SK-N-SH (cell line): ENCODE data around the gene RHOH.

Experiments used
- CTCF ChIP-seq: fragments of 200-600 bp; sonication (generic); IDR thresholded peaks from 2 replicates; pipeline ENCODE4 v1.6.1; 2017; ENCODE audit warnings: antibody characterized with exemption, mild to moderate bottlenecking, moderate library complexity
- EZH2phosphoT487 ChIP-seq: fragments of 200-600 bp; sonication (generic); IDR thresholded peaks from 2 replicates; pipeline ENCODE4 v1.6.1; 2017; ENCODE audit warnings: low read depth, mixed run types, mild to moderate bottlenecking, antibody characterized with exemption, moderate library complexity, borderline replicate concordance
- GATA2 ChIP-seq: sonication (generic); formaldehyde crosslinking; IDR thresholded peaks from 2 replicates; pipeline ENCODE4 v1.5.0; 2020; ENCODE audit warnings: mild to moderate bottlenecking, missing genetic modification reagents
- POLR2AphosphoS5 ChIP-seq: IDR thresholded peaks from 2 replicates; pipeline ENCODE4 v1.6.1; 2012; ENCODE audit warnings: low read depth, low read length
- RFX5 ChIP-seq: IDR thresholded peaks from 2 replicates; pipeline ENCODE4 v1.6.1; 2012; ENCODE audit warnings: mild to moderate bottlenecking, improper control_type of control experiment, low read length
- SMC3 ChIP-seq: IDR thresholded peaks from 2 replicates; pipeline ENCODE4 v1.6.1; 2012; ENCODE audit warnings: low read depth, low read length, improper control_type of control experiment

GRCh38 chr4:40190019-40190418 lies 6.8 kb upstream of the RHOH start:
- TF ChIP-seq CTCF (no peak), POLR2AphosphoS5 (no peak), SMC3 (no peak), EZH2phosphoT487 (no peak), RFX5 (no peak), GATA2 (CRISPR knock-in tag) (no peak)
